Mononuclear cell (primary cell): ENCODE measurements around the gene CCL13. TPM values are rescaled to one million over a fixed set of nuclear protein-coding genes. Genes with fewer than 3 reads are reported as not detected.

ENCODE experiments used
- H3K27me3 ChIP-seq: 2 replicates; pipeline ENCODE4 v1.6.0; 2011; ENCODE audit warnings: low read length, control low read depth; ENCODE audit not compliant: insufficient read depth
- H3K4me1 ChIP-seq: 2 replicates; pipeline ENCODE4 v1.5.1; 2011; ENCODE audit warnings: mild to moderate bottlenecking, low read length, control low read depth; ENCODE audit not compliant: insufficient read depth
- H3K4me3 ChIP-seq: 2 replicates; pipeline ENCODE4 v1.5.1; 2011; ENCODE audit warnings: mild to moderate bottlenecking, low read length, moderate library complexity
- H3K9me3 ChIP-seq: 2 replicates; pipeline ENCODE4 v1.5.1; 2011; ENCODE audit warnings: low read depth, mild to moderate bottlenecking, control low read depth, low read length
- total RNA-seq: library from RNA; depleted of rRNA; stranded (reverse); fragments of >200 nt; gene quantifications from one replicate; pipeline ENCODE4 v1.2.3, GENCODE V29; 2012

The CCL13 gene
- total RNA-seq, 1 donor: not detected

GRCh38 chr17:34368946-34369500 is 12.7 kb downstream of the CCL13 start:
- Histone ChIP-seq H3K4me3 (no peak overlapping the region), H3K9me3 (no peaks in the 10 kb centered on the region), H3K27me3 (no peaks in the 10 kb centered on the region), H3K4me1 (peaks cover 75% of the 10 kb centered on the region)

- no peaks in the 10 kb centered on the region for H3K9me3 ChIP-seq
- peaks cover 72% of the 10 kb centered on the region for H3K4me1 ChIP-seq
- H3K27me3 ChIP-seq: no peaks in the 10 kb centered on the region
- H3K4me3 ChIP-seq: no peak overlapping the region
Measured at GRCh38 chr17:34369571-34369970, 13.3 kb downstream of the CCL13 start.

DNA sequence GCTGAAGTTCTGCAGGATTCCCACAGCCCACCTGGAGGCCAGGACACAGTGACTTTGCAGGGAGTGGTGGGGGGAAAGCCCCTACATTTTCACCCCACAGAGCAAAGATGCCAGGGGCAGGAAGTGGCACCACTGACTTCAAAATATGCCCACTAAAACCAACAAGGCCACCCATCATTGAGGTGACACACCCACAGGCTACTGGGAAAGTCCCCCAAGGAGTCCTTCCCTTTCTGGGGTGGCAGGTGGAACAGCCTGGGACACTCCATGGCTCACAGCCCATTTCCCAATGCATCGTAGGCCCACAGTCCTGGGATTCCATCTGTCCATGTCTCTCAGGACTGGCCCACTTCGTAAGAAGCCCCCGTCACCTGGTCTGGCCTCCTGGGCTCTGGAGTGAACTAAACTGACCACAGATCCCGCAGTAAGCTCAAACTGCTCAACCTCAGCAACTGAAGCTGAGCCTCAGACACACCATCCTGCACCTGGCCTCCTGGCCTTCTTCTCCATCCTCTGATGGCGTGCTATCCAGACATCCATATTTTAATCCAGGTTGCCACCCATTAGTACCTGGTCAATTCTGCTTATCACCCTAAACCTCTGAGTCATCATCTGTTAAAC is 14.2 kb downstream of the CCL13 start:
- Histone ChIP-seq H3K4me1 (peaks cover 66% of the 10 kb centered on the region), H3K9me3 (no peaks in the 10 kb centered on the region), H3K27me3 (no peaks in the 10 kb centered on the region), H3K4me3 (no peak overlapping the region)

DNA sequence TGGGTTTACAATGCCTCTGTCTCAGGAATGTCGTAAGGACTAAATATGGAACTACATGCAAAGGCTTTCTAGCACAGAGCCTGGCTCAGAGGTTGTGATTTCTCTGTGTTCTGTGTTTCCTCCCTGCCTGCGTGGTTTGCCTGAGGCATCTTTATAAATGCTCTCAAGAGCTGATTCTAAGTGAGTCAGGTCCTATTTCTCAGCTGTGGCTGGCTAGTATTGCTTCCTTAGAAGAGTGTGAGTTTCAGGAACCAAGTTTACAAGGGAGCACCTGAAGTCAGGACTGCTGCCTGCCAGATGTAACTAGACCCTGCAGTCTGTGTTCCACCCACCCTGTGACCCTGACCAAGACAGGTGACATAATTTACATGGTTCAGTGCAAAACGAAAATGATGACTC is 14.7 kb downstream of the CCL13 start:
- Histone ChIP-seq H3K9me3 (no peaks in the 10 kb centered on the region), H3K4me1 (peaks cover 66% of the 10 kb centered on the region), H3K27me3 (no peaks in the 10 kb centered on the region), H3K4me3 (no peak overlapping the region)

- H3K4me1 ChIP-seq: peaks cover 61% of the 10 kb centered on the region
- no peaks in the 10 kb centered on the region for H3K27me3 ChIP-seq
- H3K4me3 ChIP-seq: no peak overlapping the region
- no peaks in the 10 kb centered on the region for H3K9me3 ChIP-seq
Measured at GRCh38 chr17:34371405-34372100, 15.3 kb downstream of the CCL13 start.

DNA sequence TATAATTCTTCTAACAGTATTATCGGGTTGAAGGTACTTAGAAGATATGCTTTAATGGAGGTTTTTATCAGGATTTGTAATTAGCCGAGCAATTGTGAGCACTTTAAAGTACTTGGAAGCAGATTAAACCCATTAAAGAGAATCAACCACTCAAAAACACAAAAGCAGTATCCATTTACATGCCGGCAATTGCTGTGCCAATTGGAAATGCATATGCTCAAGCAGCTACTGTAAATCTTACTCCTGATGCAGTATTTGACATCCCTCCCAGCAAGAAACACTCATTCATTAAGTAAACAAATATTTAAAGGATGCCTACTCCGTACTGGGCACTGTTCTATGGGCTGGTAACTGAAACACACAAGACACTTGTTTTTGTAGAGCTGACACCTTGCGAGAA is 18.2 kb downstream of the CCL13 start:
- H3K9me3 ChIP-seq: no peaks in the 10 kb centered on the region
- H3K27me3 ChIP-seq: no peaks in the 10 kb centered on the region
- H3K4me3 ChIP-seq: no peak overlapping the region
- H3K4me1 ChIP-seq: peaks cover 53% of the 10 kb centered on the region

DNA sequence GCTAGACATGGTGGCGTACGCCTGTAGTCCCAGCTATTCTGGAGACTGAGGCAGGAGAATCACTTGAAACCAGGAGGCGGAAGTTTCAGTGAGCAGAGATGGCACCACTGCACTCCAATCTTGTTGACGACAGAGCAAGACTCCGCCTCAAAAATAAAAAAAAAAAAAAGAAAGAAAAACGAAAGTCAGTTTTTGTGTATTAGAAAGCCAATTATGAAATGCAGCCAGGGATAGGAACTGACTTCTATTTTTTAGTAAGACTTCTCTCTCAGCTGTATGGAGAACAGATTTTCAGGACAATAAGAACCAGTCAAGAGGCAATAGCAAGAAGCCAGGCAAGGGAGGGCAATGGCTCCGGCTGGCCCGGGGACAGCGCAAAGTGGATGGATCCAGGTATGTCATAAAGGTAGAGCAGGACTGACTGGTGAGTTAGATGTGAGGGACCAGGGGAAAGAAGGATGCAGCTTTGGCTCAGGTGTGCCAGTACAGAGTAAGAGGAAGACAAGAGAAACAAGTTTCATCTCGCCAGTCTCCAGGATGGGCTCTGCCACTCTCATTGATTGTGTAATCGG is 19.2 kb downstream of the CCL13 start:
- H3K9me3 ChIP-seq: no peaks in the 10 kb centered on the region
- no peaks in the 10 kb centered on the region for H3K27me3 ChIP-seq
- H3K4me3 ChIP-seq: no peak overlapping the region
- H3K4me1 ChIP-seq: peaks cover 42% of the 10 kb centered on the region

DNA sequence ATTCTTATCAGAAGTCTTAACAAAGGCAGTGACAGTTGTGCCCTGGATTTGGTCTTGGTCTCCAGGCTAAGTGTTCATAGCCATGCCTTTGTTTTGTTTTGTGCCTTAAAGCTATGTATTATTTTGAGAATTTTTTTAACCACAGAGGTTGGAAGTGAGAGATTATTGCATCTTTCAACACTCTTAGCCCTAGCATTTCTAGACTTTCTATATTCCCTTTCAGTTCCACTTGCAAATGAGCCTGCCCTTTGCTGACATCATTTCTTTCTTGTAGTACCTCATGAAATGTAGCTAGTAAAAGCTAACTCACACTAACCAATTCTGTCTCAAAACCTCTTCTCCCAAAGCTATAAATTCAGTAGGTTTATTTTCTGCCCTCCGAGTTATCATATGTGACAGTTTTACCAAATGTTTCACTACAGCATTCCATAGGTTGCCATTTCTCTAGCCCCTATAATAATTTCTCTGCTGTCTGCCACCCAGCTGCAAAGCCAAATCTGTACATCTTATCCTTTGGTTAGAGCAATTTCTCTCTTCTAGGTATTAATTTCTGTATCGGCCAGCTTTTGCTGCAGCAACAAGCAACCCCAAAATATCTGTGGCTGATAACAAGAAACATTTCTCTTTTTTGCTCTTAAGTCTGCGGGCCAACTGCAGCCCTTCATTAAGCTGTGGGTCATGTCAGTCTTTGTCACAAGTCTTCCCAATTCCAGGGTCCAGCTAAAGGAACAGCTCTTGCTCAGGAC is 21.0 kb downstream of the CCL13 start:
- H3K4me3 ChIP-seq: no peak overlapping the region
- H3K27me3 ChIP-seq: no peaks in the 10 kb centered on the region
- H3K9me3 ChIP-seq: no peaks in the 10 kb centered on the region
- peaks cover 26% of the 10 kb centered on the region for H3K4me1 ChIP-seq

DNA sequence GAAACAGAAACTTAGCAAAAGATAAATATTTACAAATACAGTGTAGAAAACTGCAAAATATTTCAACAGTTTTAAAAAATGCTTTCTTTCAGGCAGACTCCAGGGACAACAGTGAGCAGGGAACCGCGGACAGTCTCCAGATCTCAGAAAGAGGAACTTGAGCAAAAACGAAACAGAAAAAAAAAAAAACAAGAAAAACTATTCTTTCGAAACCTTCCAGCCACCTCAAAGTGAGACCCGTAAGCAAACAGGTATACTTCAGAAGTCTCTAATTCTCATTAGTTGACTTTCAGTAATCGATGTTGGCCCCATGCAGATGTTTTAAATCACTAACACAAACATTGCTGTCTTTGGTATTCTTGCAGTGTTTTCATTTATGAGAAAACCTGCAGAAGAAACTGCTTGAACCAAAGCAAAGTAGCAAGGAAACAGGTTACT is 22.4 kb downstream of the CCL13 start:
- no peaks in the 10 kb centered on the region for H3K9me3 ChIP-seq
- H3K4me3 ChIP-seq: no peak overlapping the region
- no peaks in the 10 kb centered on the region for H3K27me3 ChIP-seq
- H3K4me1 ChIP-seq: peaks cover 33% of the 10 kb centered on the region

GRCh38 chr17:34379868-34380267 is 23.6 kb downstream of the CCL13 start:
- Histone ChIP-seq H3K4me3 (no peak overlapping the region), H3K4me1 (peaks cover 33% of the 10 kb centered on the region), H3K9me3 (no peaks in the 10 kb centered on the region), H3K27me3 (no peaks in the 10 kb centered on the region)

GRCh38 chr17:34382621-34383124 is 26.4 kb downstream of the CCL13 start:
- no peak overlapping the region for H3K4me3 ChIP-seq
- no peaks in the 10 kb centered on the region for H3K27me3 ChIP-seq
- no peaks in the 10 kb centered on the region for H3K9me3 ChIP-seq
- peaks cover 28% of the 10 kb centered on the region for H3K4me1 ChIP-seq

GRCh38 chr17:34383216-34383615 is 26.9 kb downstream of the CCL13 start:
- Histone ChIP-seq H3K4me3 (no peak overlapping the region), H3K9me3 (no peaks in the 10 kb centered on the region), H3K27me3 (no peaks in the 10 kb centered on the region), H3K4me1 (peaks cover 28% of the 10 kb centered on the region)

DNA sequence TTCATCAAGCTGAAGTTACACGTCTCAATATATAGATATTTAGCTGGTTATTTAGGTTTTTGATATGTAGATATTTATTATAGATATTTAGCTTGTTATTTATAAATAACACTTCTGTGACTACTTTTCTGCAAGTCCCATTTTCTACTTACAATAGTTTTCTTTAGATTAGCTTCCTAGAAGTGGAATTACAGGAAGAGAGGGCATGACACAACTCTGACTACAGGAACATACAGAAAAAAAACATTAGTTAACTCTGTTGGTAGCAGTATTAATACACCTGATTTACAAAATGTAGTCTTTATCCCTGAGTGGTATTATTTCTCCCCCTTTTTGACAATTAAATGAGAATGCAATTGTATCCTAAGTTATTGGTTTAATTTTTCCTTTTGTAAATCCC is 28.0 kb downstream of the CCL13 start:
- H3K4me1 ChIP-seq: peaks cover 23% of the 10 kb centered on the region
- H3K4me3 ChIP-seq: no peak overlapping the region
- H3K27me3 ChIP-seq: no peaks in the 10 kb centered on the region
- H3K9me3 ChIP-seq: no peaks in the 10 kb centered on the region

DNA sequence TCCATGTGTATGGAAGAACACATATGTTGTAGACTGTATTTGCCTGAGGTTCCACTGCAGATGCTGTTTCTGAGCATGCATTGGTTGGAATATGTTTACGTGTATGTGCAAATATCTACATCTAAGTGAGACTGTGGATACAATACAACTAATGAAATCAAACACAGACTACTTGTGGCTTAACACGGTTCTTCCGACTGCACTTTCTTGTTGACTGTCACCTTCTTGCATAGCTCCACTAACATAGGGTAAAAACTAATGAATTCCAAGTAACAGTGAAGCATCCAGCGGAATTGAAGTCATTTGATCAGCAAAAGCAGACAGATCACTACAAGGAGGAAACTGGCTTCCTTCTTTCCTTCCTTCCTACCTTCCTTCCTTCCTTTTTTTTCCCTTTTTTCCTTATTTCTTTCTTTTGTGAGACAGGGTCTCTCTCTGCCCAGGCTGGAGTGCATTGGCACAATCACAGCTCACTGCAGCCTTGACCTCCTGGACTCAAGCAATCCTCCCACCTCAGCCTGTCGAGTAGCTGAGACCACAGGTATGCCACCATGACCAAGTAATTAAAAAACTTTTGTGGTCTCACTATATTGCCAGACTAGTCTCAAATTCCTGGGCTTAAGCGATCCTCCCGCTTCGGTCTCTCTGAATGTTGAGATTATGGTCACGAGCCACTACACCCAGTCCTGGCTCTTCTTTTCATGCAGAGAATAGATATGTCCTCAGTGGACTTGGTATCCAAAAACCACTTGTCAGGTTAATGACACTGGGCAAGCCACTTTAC is 28.7 kb downstream of the CCL13 start:
- Histone ChIP-seq H3K27me3 (no peaks in the 10 kb centered on the region), H3K4me1 (peaks cover 23% of the 10 kb centered on the region), H3K4me3 (no peak overlapping the region), H3K9me3 (no peaks in the 10 kb centered on the region)
